Right lobe of liver (tissue), 6 donors: ENCODE measurements around the gene FGFR4. TPM values are rescaled to one million over a fixed set of nuclear protein-coding genes. Genes with fewer than 3 reads are reported as not detected.
A peak's percentile ranks its signal among the peaks of the same experiment; 100 is the strongest.

Experiments used
- ATAC-seq, 4 donors: fragments of 200-7000 bp; cut with Tn5 transposase; one replicate each; pipeline ENCODE4 v1.9.1; 2020; ENCODE audit warnings: mild to moderate bottlenecking in 4 of 4, moderate library complexity in 4 of 4
- DNase-seq, 3 donors: peaks; one replicate each; pipeline ENCODE4 v3.0.0-alpha.2; 2020
- H3K27ac ChIP-seq, 3 donors: fragments of 200-600 bp; one replicate each; pipeline ENCODE4 v1.8.0; 2022
- H3K27me3 ChIP-seq, 2 donors: fragments of 200-600 bp; one replicate each; pipeline ENCODE4 v1.8.0; 2022
- H3K36me3 ChIP-seq, 4 donors: fragments of 200-600 bp; sonication (generic) in 1 of 4; one replicate each; pipeline versions ENCODE4 v1.5.1 to v1.8.0; 2017 to 2022; ENCODE audit warnings: control low read depth in 1 of 4
- H3K4me1 ChIP-seq, 4 donors: fragments of 200-600 bp; sonication (generic) in 1 of 4; one replicate each; pipeline versions ENCODE4 v1.5.1 to v1.8.0; 2017 to 2022; ENCODE audit warnings: control low read depth in 1 of 4
- H3K4me3 ChIP-seq, 3 donors: fragments of 200-600 bp; one replicate each; pipeline ENCODE4 v1.8.0; 2022
- H3K9me3 ChIP-seq, 4 donors: fragments of 200-600 bp; sonication (generic) in 1 of 4; one replicate each; pipeline versions ENCODE4 v1.5.1 to v1.8.0; 2017 to 2022; ENCODE audit warnings: control low read depth in 1 of 4
- CTCF ChIP-seq, 4 donors: fragments of 200-600 bp in 3 of 4; fragments of 450-650 bp in 1 of 4; IDR thresholded peaks; one replicate each; pipeline versions ENCODE4 v1.5.1 to v1.8.0; 2016 to 2022; ENCODE audit warnings: antibody characterized with exemption in 4 of 4, mild to moderate bottlenecking in 2 of 4
- POLR2A ChIP-seq: fragments of 450-650 bp; IDR thresholded peaks from one replicate; pipeline ENCODE4 v1.6.1; 2017; ENCODE audit warnings: antibody characterized with exemption, mild to moderate bottlenecking
- WGBS: methylation state at CpG from one replicate; pipeline ENCODE4 v1.1.6; 2018; ENCODE audit warnings: low coverage, low lambda C conversion rate; ENCODE audit not compliant: insufficient coverage; ENCODE audit errors: missing lambda C conversion rate; 5-methylcytosine and 5-hydroxymethylcytosine counted together
- intact Hi-C, 2 donors: fragments of 100-400 bp; cut with DNase I; formaldehyde crosslinking; loops; one replicate each; pipeline versions ENCODE4 v1.11.2 to v1.14.1; 2022
- long read RNA-seq: library from polyadenylated mRNA; unstranded; transcript quantifications from one replicate; pipeline ENCODE4 v2.0.0, GENCODE V29; 2019
- total RNA-seq, 6 experiments: library from RNA; depleted of rRNA in 2 of 6; stranded (reverse); fragments of >200 nt in 2 of 6; fragmentation: NEBNext Ultra II Directional in 3 of 6; extraction: Animal tissue kit (Norgen Biotek cat#: 25700) in 3 of 6; gene quantifications; one replicate each; pipeline versions ENCODE4 v1.1.0 to v1.2.4, GENCODE V29; 2016 to 2023
- donor health status: DM: no; HTN: yes; CAD: no.
- donor health status: DM: no; HTN: no; CAD: no.
- donor health status: DM: no; HTN: no; CAD: no.
- donor health status: DM: no; HTN: yes; CAD: no.
- donor health status: DM: no; HTN: yes; CAD: no.

FGFR4 gene
- 10 to 100 TPM; 38.9 to 73.3 (median 55.1) TPM for total RNA-seq
- long read RNA-seq, partial matches to known transcripts: 2 of 5 reads
- long read RNA-seq, other reads (novel, unspliced or antisense): 2 of 5 reads

DNA sequence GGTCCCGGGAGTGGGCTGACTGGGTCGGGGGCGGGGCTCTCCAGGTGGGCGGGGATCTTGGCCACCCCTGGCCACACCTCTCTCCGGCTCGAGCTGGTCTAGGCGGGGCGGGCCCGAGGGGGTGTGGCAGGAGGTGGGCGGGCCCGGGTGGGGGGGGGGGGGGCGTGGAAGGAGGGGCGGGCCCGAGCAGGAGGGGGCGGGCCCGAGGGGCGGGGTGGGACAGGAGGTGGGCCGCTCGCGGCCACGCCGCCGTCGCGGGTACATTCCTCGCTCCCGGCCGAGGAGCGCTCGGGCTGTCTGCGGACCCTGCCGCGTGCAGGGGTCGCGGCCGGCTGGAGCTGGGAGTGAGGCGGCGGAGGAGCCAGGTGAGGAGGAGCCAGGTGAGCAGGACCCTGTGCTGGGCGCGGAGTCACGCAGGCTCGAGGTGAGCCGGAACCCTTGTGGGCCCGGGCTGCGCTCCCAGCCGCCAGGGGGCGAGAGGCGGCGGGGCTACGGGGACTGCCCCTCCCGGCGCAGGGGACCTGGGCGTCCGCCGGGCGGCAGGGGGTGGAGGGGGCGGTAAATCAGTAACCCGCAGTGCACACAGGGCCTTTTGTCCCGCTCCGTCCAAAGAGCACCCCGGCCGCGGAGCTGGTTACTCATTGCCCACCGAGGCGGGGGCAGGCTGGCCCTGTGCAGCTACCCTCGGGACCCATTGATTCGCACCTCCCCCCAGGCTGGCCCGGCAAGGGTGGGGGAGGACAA is at the start of gene FGFR4:
Gene FGFR4 (plus strand): TSS at position 262 of the 744 bp plus-strand sequence. CDS start 2,688 bp downstream, outside the sequence.
- intact Hi-C loops: no loop called here
- TF ChIP-seq CTCF (IDR thresholded peaks at IDR 0.05): peak; percentile 90 to 99 (median 96)
- peak; percentile 71 for TF ChIP-seq POLR2A
- ATAC-seq (peak; percentile 86 to 93 (median 88)), DNase-seq (peak; percentile 93 to 97 (median 97))
- H3K9me3 ChIP-seq: no peaks in the 10 kb centered on the region
- 0% methylated on average over 3 of the region's 68 CpGs for WGBS
- H3K27ac ChIP-seq: peak within 1 kb of the TSS; percentile 64 to 89 (median 78)
- H3K27me3 ChIP-seq: no peaks in the 10 kb centered on the region
- peaks cover 0 to 14% (median 5%) of the 10 kb centered on the region in 4 donors for H3K36me3 ChIP-seq
- peak within 1 kb of the TSS; percentile 60 to 75 (median 68) for H3K4me3 ChIP-seq
- H3K4me1 ChIP-seq: peaks cover 0 to 27% (median 12%) of the 10 kb centered on the region in 4 donors

DNA sequence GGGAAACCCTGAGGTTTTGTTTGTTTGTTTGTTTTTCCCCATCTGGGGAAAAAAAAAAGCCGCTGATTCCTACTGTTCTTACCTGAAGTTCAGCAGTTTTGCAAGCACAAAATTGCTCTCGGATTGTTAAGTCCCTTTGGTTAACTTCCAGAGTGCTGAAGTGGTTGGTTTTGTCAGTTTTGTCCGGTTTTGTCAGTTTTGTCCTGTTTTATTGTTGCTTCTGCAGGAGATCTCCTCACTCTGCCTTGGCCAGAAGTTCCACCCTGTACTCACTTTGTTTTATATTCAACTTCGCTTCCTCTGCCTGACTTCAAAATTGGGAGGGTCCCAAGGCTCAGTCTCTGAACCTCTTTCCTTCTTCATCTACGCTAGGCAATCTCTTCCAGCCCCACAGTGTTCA is 49.8 kb upstream of the FGFR4 start:
- H3K9me3 ChIP-seq: no peaks in the 10 kb centered on the region
- H3K27me3 ChIP-seq: no peaks in the 10 kb centered on the region
- 90% methylated on average over 4 of the region's 5 CpGs for WGBS
- no peaks in the 10 kb centered on the region for H3K4me1 ChIP-seq
- peaks cover 0 to 3% (median 1%) of the 10 kb centered on the region in 4 donors for H3K36me3 ChIP-seq
- no peak overlapping the region for H3K27ac ChIP-seq
- no peak for TF ChIP-seq POLR2A
- TF ChIP-seq CTCF (IDR thresholded peaks at IDR 0.05): no peak
- no peak for ATAC-seq
- intact Hi-C loops: no loop called here
- H3K4me3 ChIP-seq: no peak overlapping the region
- DNase-seq: no peak

DNA sequence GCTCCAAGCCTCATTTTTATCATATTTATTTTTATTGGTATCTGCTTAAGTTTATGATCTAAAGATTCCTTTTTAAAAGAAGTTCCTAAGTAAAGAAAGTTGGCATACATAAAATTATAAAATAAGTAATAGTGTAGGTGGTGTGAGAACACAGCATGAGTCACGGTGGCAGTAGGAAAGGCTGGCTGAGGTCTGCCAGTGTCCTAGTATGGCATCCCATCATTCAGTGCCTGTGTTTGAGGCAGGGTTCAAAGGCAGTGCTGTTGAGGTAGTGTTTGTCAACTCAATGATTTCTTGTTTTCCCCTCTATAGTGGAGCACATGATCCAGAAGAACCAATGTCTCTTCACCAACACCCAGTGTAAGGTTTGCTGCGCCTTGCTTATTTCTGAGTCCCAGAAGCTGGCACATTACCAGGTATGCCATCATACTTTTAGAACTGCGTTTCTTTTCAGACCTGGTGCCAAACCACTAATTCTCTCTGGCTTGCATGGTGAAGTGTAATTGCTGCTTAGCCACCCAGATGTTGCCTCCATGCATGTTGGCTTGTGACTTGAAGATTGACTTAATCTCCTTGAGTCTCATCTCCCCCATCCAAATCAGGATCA is 45.8 kb upstream of the FGFR4 start:
- Histone ChIP-seq H3K4me1 (no peaks in the 10 kb centered on the region), H3K27ac (no peak overlapping the region), H3K27me3 (no peaks in the 10 kb centered on the region), H3K4me3 (no peak overlapping the region), H3K36me3 (peaks cover 0 to 24% (median 11%) of the 10 kb centered on the region in 4 donors), H3K9me3 (no peaks in the 10 kb centered on the region)
- DNase-seq (no peak), ATAC-seq (no peak)
- TF ChIP-seq POLR2A (no peak), CTCF (IDR thresholded peaks at IDR 0.05) (no peak)
- intact Hi-C loops: no loop called here
- 88% methylated on average over 2 of the region's 3 CpGs for WGBS

DNA sequence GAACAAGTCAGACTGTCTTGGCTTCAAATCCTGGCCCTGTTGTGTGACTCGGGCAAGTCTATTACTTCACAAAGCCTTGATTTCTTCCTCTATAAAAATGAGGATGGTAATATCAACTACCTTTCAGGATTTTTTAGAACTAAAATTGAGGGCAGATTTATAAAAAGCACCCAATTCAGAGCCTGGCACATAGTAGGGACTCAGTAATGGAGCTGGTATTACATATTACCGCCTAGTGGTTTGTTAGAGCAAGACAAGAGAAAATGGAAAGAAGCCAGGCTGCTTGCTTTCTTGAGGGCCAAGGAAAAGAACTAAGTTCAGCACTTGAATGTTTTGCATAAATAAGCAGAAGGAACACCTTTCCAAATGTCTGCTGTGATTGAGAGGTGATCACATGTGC is 44.8 kb upstream of the FGFR4 start:
- TF ChIP-seq POLR2A (no peak), CTCF (IDR thresholded peaks at IDR 0.05) (no peak)
- Histone ChIP-seq H3K4me3 (no peak overlapping the region), H3K9me3 (no peaks in the 10 kb centered on the region), H3K4me1 (no peaks in the 10 kb centered on the region), H3K27me3 (no peaks in the 10 kb centered on the region), H3K36me3 (peaks cover 0 to 27% (median 15%) of the 10 kb centered on the region in 4 donors), H3K27ac (no peak overlapping the region)
- no peak for ATAC-seq
- intact Hi-C loops: no loop called here
- 92% methylated on average over 2 of the region's 2 CpGs for WGBS
- DNase-seq: no peak
